ENCODE results near the gene SLC49A4. TPM values are rescaled to one million over a fixed set of nuclear protein-coding genes. Genes with fewer than 3 reads are reported as not detected.

The SLC49A4 gene
- total RNA-seq, 1 donor from 2014 or later: 15.7 TPM

DNA sequence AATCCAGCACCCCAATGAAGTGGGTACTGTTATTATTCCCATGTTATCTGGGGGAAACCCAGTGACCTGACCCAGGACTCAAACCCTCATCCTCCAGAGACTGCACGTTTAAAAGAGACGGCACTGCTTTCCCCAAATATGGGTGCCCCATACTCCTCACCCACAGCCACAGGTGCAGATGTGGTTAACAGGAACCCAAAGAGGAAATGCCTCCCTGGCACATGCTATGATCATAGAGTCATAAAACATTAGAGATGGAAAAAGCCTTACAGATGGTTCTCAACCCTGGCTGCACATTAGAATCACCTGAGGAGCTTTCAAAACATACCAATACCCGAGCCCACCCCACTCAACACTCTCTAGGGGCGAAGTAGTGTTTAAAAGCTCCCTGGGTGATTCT is 121.2 kb downstream of the SLC49A4 start:
- intact Hi-C loops (cut with DNase I): no loop called here
- TF ChIP-seq, protein P1, sequence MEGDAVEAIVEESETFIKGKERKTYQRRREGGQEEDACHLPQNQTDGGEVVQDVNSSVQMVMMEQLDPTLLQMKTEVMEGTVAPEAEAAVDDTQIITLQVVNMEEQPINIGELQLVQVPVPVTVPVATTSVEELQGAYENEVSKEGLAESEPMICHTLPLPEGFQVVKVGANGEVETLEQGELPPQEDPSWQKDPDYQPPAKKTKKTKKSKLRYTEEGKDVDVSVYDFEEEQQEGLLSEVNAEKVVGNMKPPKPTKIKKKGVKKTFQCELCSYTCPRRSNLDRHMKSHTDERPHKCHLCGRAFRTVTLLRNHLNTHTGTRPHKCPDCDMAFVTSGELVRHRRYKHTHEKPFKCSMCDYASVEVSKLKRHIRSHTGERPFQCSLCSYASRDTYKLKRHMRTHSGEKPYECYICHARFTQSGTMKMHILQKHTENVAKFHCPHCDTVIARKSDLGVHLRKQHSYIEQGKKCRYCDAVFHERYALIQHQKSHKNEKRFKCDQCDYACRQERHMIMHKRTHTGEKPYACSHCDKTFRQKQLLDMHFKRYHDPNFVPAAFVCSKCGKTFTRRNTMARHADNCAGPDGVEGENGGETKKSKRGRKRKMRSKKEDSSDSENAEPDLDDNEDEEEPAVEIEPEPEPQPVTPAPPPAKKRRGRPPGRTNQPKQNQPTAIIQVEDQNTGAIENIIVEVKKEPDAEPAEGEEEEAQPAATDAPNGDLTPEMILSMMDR (IDR thresholded peaks at IDR 0.05): no peak
- TF ChIP-seq POLR2A (IDR thresholded peaks at IDR 0.05) (no peak), POLR2AphosphoS5 (IDR thresholded peaks at IDR 0.05; ENCODE audit: insufficient read depth in 1 of 2, low read depth in 1 of 2) (no peak)
- H3K4me1 ChIP-seq: no peaks in the 10 kb centered on the region
- H3K4me3 ChIP-seq: no peak overlapping the region
- no peaks in the 10 kb centered on the region for H3K9me3 ChIP-seq
- no peaks in the 10 kb centered on the region for H3K27me3 ChIP-seq
- no peak overlapping the region for H3K27ac ChIP-seq
- no peak for DNase-seq (ENCODE audit: extremely low spot score in 2 of 2)
- H3K36me3 ChIP-seq: no peaks in the 10 kb centered on the region

DNA sequence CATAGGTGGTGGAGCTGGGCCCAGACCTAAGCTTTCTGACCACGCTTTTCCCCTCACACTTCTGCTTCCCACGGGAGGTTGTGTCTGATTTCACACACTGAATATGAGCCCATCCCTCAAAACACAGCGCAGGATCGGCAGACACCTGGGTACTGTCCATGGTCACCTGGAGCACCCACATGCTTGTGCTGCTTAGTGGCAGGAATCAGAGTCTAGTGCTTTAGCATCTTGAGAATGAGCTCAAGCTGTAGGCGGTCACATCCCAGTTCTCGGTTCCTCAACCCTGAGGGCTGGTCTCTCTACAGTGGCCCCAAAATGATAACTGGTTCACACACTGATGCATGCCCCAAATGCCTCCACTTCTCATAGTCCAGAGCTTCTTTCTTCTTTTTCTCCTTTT is 121.7 kb downstream of the SLC49A4 start:
- TF ChIP-seq POLR2A (IDR thresholded peaks at IDR 0.05) (no peak), POLR2AphosphoS5 (IDR thresholded peaks at IDR 0.05; ENCODE audit: insufficient read depth in 1 of 2, low read depth in 1 of 2) (no peak)
- TF ChIP-seq, protein P1 (IDR thresholded peaks at IDR 0.05): no peak
- no peak for DNase-seq (ENCODE audit: extremely low spot score in 2 of 2)
- no peak overlapping the region for H3K27ac ChIP-seq
- H3K4me1 ChIP-seq: peaks cover under 1% of the 10 kb centered on the region
- intact Hi-C loops (cut with DNase I): no loop called here
- H3K9me3 ChIP-seq: no peaks in the 10 kb centered on the region
- H3K27me3 ChIP-seq: peaks cover under 1% of the 10 kb centered on the region
- H3K36me3 ChIP-seq: no peaks in the 10 kb centered on the region
- no peak overlapping the region for H3K4me3 ChIP-seq

DNA sequence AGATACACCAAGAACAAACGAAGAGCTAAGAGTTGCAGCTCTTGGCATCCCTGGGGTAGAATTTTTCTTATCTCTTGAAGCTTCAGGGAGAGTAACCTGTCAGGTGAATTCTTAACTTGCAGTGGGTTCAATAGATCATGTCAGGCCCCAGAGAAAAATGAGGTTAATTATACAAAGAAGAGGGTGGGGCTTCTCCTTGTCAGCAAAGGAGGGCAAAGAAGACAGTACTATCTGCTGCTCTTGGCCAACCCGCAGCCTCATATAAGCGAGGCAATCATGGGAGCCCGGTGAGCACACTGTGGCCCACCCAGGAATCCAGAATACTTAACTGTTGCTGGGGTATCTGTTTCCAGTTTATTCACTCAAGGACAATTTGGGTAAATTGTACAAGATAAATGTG is 122.5 kb downstream of the SLC49A4 start:
- TF ChIP-seq POLR2A (IDR thresholded peaks at IDR 0.05): no peak
- TF ChIP-seq, protein P1 (IDR thresholded peaks at IDR 0.05): no peak
- no peak for TF ChIP-seq POLR2AphosphoS5 (IDR thresholded peaks at IDR 0.05; ENCODE audit: insufficient read depth in 1 of 2, low read depth in 1 of 2)
- Histone ChIP-seq H3K36me3 (no peaks in the 10 kb centered on the region), H3K4me3 (no peak overlapping the region), H3K4me1 (peaks cover 6% of the 10 kb centered on the region), H3K9me3 (no peaks in the 10 kb centered on the region), H3K27ac (no peak overlapping the region), H3K27me3 (peaks cover 9% of the 10 kb centered on the region)
- DNase-seq (ENCODE audit: extremely low spot score in 2 of 2): no peak
- intact Hi-C loops (cut with DNase I): no loop called here

DNA sequence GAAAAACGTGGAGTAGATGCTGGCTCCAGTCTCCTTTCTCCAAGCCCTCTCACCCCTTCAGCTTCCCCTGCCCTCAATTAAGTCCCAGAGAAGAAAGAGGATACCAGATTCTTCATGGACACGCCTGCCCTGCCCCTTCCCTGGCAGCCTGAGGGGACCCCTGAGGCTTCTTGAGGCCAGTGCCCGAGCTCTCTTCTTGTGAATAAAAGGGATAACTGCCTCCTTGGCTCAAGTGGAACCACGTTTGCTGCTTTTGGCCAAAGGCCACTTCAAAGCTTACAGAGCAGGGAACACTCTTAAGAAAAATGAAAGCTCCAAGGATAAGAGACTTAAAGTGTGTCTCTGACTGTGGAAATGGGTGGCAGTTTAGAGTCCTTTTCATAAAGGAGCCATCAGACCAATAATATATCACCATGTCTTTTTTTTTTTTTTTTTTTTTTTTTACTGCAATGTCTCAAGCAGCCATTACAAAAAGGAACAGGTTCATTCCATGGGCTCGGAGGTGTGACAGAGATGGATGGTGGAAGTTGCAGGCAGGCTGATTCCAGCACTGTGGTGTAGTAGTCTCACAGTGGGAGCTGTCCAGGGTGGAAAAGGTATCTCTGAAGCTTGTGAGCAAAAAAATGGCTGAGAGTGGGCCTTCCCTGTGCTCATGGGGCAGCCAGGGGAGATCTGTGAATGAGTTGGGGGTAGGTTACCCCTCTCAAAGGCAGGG is 123.9 kb downstream of the SLC49A4 start:
- intact Hi-C loops (cut with DNase I): no loop called here
- TF ChIP-seq, protein P1 (IDR thresholded peaks at IDR 0.05): no peak
- no peak for TF ChIP-seq POLR2A (IDR thresholded peaks at IDR 0.05)
- no peak for TF ChIP-seq POLR2AphosphoS5 (IDR thresholded peaks at IDR 0.05; ENCODE audit: insufficient read depth in 1 of 2, low read depth in 1 of 2)
- no peak for DNase-seq (ENCODE audit: extremely low spot score in 2 of 2)
- no peak overlapping the region for H3K4me3 ChIP-seq
- peaks cover 11% of the 10 kb centered on the region for H3K27me3 ChIP-seq
- H3K27ac ChIP-seq: no peak overlapping the region
- H3K9me3 ChIP-seq: no peaks in the 10 kb centered on the region
- H3K4me1 ChIP-seq: peaks cover 6% of the 10 kb centered on the region
- H3K36me3 ChIP-seq: no peaks in the 10 kb centered on the region

DNA sequence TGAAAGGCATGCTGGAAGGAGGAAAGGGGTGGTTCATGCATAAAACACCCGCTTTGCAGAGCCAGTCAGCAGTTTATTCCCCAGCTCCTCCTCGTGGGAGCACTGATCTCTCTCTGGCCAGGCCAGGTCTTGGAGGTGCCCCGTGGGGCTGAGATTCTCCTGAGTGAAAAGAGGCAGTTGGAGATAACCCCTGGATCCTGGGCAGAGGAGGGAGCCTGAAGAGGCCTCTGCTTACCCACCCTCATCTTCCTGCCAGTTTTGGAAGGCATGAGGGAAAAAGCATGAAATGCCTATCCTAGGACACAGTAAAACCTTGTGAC is 124.4 kb downstream of the SLC49A4 start:
- Histone ChIP-seq H3K27ac (no peak overlapping the region), H3K4me3 (no peak overlapping the region), H3K4me1 (peaks cover 6% of the 10 kb centered on the region), H3K36me3 (no peaks in the 10 kb centered on the region), H3K9me3 (no peaks in the 10 kb centered on the region), H3K27me3 (peaks cover 11% of the 10 kb centered on the region)
- no peak for TF ChIP-seq POLR2AphosphoS5 (IDR thresholded peaks at IDR 0.05; ENCODE audit: insufficient read depth in 1 of 2, low read depth in 1 of 2)
- TF ChIP-seq, protein P1 (IDR thresholded peaks at IDR 0.05): no peak
- no peak for TF ChIP-seq POLR2A (IDR thresholded peaks at IDR 0.05)
- intact Hi-C loops (cut with DNase I): no loop called here
- DNase-seq (ENCODE audit: extremely low spot score in 2 of 2): no peak
